Adrenal gland (tissue), 5 donors: Measurements from ENCODE around the gene CCDC160.
"Not testable (repeated sequence)": the region's sequence is repeated elsewhere in the genome, so short reads cannot be mapped to it uniquely, and the experiment has no call there.

Experiments used
- POLR2A ChIP-seq, 2 donors: fragments of 450-650 bp; IDR thresholded peaks; one replicate each; pipeline ENCODE4 v1.6.1; 2017; ENCODE audit warnings: antibody characterized with exemption in 2 of 2, mild to moderate bottlenecking in 2 of 2, moderate library complexity in 1 of 2
- TF ChIP-seq, protein P1 (sequence below), 6 experiments: fragments of 450-650 bp in 4 of 6; fragments of 200-600 bp in 2 of 6; sonication (generic) in 1 of 6; IDR thresholded peaks; 1 replicate in 5 of 6; 2 replicates in 1 of 6; pipeline versions ENCODE4 v1.5.1 to v1.8.0; 2016 to 2021; ENCODE audit warnings: antibody characterized with exemption in 6 of 6, mild to moderate bottlenecking in 2 of 6, moderate library complexity in 1 of 6
- donor health status: DM: no; HTN: no; CAD: no.

DNA sequence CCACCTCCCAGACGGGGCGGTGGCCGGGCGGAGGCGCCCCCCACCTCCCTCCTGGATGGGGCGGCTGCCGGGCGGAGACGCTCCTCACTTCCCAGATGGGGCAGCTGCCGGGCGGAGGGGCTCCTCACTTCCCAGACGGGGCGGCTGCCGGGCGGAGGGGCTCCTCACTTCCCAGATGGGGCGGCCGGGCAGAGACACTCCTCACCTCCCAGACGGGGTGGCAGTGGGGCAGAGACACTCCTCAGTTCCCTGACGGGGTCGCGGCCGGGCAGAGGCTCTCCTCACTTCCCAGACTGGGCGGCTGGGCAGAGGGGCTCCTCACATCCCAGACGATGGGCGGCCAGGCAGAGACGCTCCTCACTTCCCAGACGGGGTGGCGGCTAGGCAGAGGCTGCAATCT is 49.0 kb downstream of the CCDC160 start:
- TF ChIP-seq, protein P1, sequence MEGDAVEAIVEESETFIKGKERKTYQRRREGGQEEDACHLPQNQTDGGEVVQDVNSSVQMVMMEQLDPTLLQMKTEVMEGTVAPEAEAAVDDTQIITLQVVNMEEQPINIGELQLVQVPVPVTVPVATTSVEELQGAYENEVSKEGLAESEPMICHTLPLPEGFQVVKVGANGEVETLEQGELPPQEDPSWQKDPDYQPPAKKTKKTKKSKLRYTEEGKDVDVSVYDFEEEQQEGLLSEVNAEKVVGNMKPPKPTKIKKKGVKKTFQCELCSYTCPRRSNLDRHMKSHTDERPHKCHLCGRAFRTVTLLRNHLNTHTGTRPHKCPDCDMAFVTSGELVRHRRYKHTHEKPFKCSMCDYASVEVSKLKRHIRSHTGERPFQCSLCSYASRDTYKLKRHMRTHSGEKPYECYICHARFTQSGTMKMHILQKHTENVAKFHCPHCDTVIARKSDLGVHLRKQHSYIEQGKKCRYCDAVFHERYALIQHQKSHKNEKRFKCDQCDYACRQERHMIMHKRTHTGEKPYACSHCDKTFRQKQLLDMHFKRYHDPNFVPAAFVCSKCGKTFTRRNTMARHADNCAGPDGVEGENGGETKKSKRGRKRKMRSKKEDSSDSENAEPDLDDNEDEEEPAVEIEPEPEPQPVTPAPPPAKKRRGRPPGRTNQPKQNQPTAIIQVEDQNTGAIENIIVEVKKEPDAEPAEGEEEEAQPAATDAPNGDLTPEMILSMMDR (IDR thresholded peaks at IDR 0.05) = not testable (repeated sequence)
- TF ChIP-seq POLR2A (IDR thresholded peaks at IDR 0.05) = not testable (repeated sequence)
